Panc1 (cell line): ENCODE measurements around the gene TSR3. TPM values are rescaled to one million over a fixed set of nuclear protein-coding genes. Genes with fewer than 3 reads are reported as not detected.

Experiments used
- ATAC-seq: fragments of 200-7000 bp; cut with Tn5 transposase; 2 replicates; pipeline ENCODE4 v1.9.1; 2020; ENCODE audit warnings: mild to moderate bottlenecking, moderate library complexity
- BruUV-seq: library from RNA; stranded (reverse); fragments of 400-500 nt; replicated peaks from 2 replicates; lab custom pipeline; 2021; lab: Mats Ljungman, UMichigan
- CTCF ChIA-PET: fragments of 300-600 bp; sonication (Branson Sonifier 250); formaldehyde crosslinking; loops from one replicate; lab custom pipeline; 2022; ENCODE audit warnings: antibody characterized with exemption; lab: Charles Lee
- POLR2A ChIA-PET: fragments of 300-600 bp; sonication (Branson Sonifier 250); formaldehyde crosslinking; loops from one replicate; lab custom pipeline; 2022; ENCODE audit warnings: antibody characterized with exemption; lab: Charles Lee
- DNase-seq: peaks from one replicate; pipeline ENCODE4 v3.0.0-alpha.2; 2010; ENCODE audit warnings: low read depth, low spot score
- H3K27ac ChIP-seq: 2 replicates; pipeline ENCODE4 v1.5.1; 2011; ENCODE audit warnings: mild to moderate bottlenecking, low read length, inconsistent platforms
- H3K27me3 ChIP-seq: fragments of 200-500 bp; sonication (Bioruptor generic); 2 replicates; pipeline ENCODE4 v1.6.0; 2014; ENCODE audit warnings: low read length, inconsistent platforms; ENCODE audit not compliant: control insufficient read depth, insufficient read depth
- H3K36me3 ChIP-seq: fragments of 200-500 bp; sonication (Bioruptor generic); 2 replicates; pipeline ENCODE4 v1.5.1; 2014; ENCODE audit warnings: inconsistent platforms, mild to moderate bottlenecking, low read length, moderate library complexity; ENCODE audit not compliant: control insufficient read depth, insufficient read depth
- H3K4me1 ChIP-seq: 2 replicates; pipeline ENCODE4 v1.5.1; 2011; ENCODE audit warnings: inconsistent platforms, mild to moderate bottlenecking, low read length, moderate library complexity; ENCODE audit not compliant: control insufficient read depth, insufficient read depth
- H3K4me3 ChIP-seq, 2 experiments: 2 replicates each; pipeline ENCODE4 v1.5.1; 2011 to 2012; ENCODE audit warnings: low read depth in 2 of 2, low read length in 2 of 2, mild to moderate bottlenecking in 2 of 2, inconsistent platforms in 1 of 2, moderate library complexity in 1 of 2
- H3K9me3 ChIP-seq: fragments of 200-500 bp; sonication (Bioruptor generic); 2 replicates; pipeline ENCODE4 v1.5.1; 2014; ENCODE audit warnings: low read depth, mild to moderate bottlenecking, inconsistent platforms, low read length, moderate library complexity; ENCODE audit not compliant: control insufficient read depth, insufficient read depth
- CTCF ChIP-seq: fragments of 450-650 bp; IDR thresholded peaks from 2 replicates; pipeline ENCODE4 v1.5.1; 2017; ENCODE audit warnings: mild to moderate bottlenecking
- POLR2AphosphoS5 ChIP-seq: IDR thresholded peaks from 2 replicates; pipeline ENCODE4 v1.6.1; 2012; ENCODE audit warnings: mild to moderate bottlenecking, low read depth, low read length, moderate library complexity
- REST ChIP-seq, 2 experiments: IDR thresholded peaks; 2 replicates each; pipeline ENCODE4 v1.6.1; 2011 to 2012; ENCODE audit warnings: low read depth in 2 of 2, control low read depth in 1 of 2, low read length in 1 of 2, mild to moderate bottlenecking in 1 of 2, moderate library complexity in 1 of 2; ENCODE audit not compliant: insufficient read depth in 1 of 2
- SIN3A ChIP-seq: IDR thresholded peaks from 2 replicates; pipeline ENCODE4 v1.6.1; 2012; ENCODE audit warnings: low read depth, mild to moderate bottlenecking, low read length, moderate library complexity, borderline replicate concordance; ENCODE audit not compliant: insufficient read depth
- TCF7L2 ChIP-seq: IDR thresholded peaks from 2 replicates; pipeline ENCODE4 v1.6.1; 2011; ENCODE audit warnings: mild to moderate bottlenecking, low read depth, low read length, inconsistent platforms
- in situ Hi-C: cut with HindIII; loops from 2 replicates; pipeline ENCODE4 v1.10.0; 2016; ENCODE audit warnings: low sequenced_read_pairs, low pct_unique_long_range_greater_than_20kb
- intact Hi-C: fragments of 100-400 bp; cut with micrococcal nuclease; formaldehyde crosslinking; loops from one replicate; pipeline ENCODE4 v1.10.0; 2022; ENCODE audit not compliant: unreplicated experiment
- total RNA-seq: library from RNA; stranded (reverse); gene quantifications from one replicate; pipeline ENCODE4 v1.2.1, GENCODE V29; 2021; ENCODE audit not compliant: unreplicated experiment

The TSR3 gene
- total RNA-seq, 1 experiment from 2014 or later = 89.7 TPM

GRCh38 chr16:1305823-1306222 is 45.9 kb downstream of the TSR3 start:
- Histone ChIP-seq H3K4me1 (peaks cover 4% of the 10 kb centered on the region; the same call in 1 of the 2 replicates), H3K9me3 (no peaks in the 10 kb centered on the region), H3K27me3 (no peaks in the 10 kb centered on the region), H3K4me3 (no peak overlapping the region), H3K27ac (0 out of 2 replicates have a peak overlapping the region, but pooled peaks have one; percentile 17), H3K36me3 (peaks cover 3% of the 10 kb centered on the region; the same call in 1 of the 2 replicates)
- in situ Hi-C loops (no loop called here), intact Hi-C loops (no loop called here)
- ChIA-PET CTCF (no interaction called here), POLR2A (interaction anchor here (0.7 kb wide), 1 partner anchor 10 kb away, joined by 4 read pairs; no protein-coding TSS in a partner anchor)
- TF ChIP-seq REST (IDR thresholded peaks at IDR 0.05; ENCODE audit: insufficient read depth in 1 of 2, low read depth in 2 of 2, low read length in 1 of 2) (no peak), TCF7L2 (no peak), SIN3A (no peak), POLR2AphosphoS5 (no peak), CTCF (no peak)
- DNase-seq (no peak), ATAC-seq (no peak)
- BruUV-seq = TSS peak; percentile 86

GRCh38 chr16:1301562-1301961 is 50.1 kb downstream of the TSR3 start:
- POLR2A ChIA-PET = no interaction called here
- TF ChIP-seq CTCF = no peak
- TF ChIP-seq TCF7L2 = no peak
- TF ChIP-seq REST (IDR thresholded peaks at IDR 0.05; ENCODE audit: insufficient read depth in 1 of 2, low read depth in 2 of 2, low read length in 1 of 2) = no peak

More at GRCh38 chr16:1301562-1301961, 50.1 kb downstream of the TSR3 start:
- H3K9me3 ChIP-seq = no peaks in the 10 kb centered on the region
- in situ Hi-C loops = no loop called here
- H3K4me3 ChIP-seq = no peak overlapping the region
- no peaks in the 10 kb centered on the region for H3K27me3 ChIP-seq
- no peak for DNase-seq
- ATAC-seq = no peak
- H3K36me3 ChIP-seq = no peaks in the 10 kb centered on the region
- no TSS peak for BruUV-seq
- H3K4me1 ChIP-seq = peaks cover 18% of the 10 kb centered on the region
- CTCF ChIA-PET = no interaction called here
- H3K27ac ChIP-seq = no peak overlapping the region
- intact Hi-C loops = no loop called here
